Fibroblast of the aortic adventitia (primary cell): ENCODE data around the gene EXOC2. TPM values are rescaled to one million over a fixed set of nuclear protein-coding genes. Genes with fewer than 3 reads are reported as not detected.

Source experiments
- DNase-seq: peaks from one replicate; pipeline ENCODE4 v3.0.0-alpha.2; 2010; ENCODE audit warnings: low read depth
- H3K4me3 ChIP-seq: 2 replicates; pipeline ENCODE4 v1.5.1; 2011; ENCODE audit warnings: low read depth, mild to moderate bottlenecking, control low read depth, low read length, moderate library complexity
- total RNA-seq: library from RNA; depleted of rRNA; stranded (reverse); fragments of >200 nt; gene quantifications from 2 replicates; pipeline ENCODE4 v1.2.3, GENCODE V29; 2012; ENCODE audit warnings: low replicate concordance
- TF ChIP-seq, protein P1 (sequence below): IDR thresholded peaks from 2 replicates; pipeline ENCODE4 v1.5.1; 2011; ENCODE audit warnings: mild to moderate bottlenecking, low read length, control low read depth, inconsistent platforms; ENCODE audit not compliant: insufficient read depth

Gene EXOC2
- total RNA-seq, 1 donor = 27.9 TPM

DNA sequence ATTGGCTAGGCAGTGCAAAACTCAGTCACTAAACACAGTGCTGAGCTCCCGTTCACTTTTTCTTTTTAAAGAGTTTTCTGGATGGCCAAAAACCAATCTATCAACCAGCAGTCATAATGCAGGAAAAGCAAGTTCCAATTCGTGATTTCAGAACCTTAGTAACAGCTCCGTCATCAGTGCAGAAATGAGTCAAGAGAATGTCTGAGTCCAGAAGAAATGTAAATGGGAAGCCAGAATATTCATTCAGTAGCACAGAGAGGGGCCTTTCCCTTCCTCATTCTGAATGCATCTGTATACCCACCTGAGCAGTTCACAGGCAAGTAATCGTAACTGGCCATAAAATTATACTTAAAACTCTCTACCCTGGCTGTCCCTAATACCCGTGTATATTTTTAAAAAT, 56.5 kb downstream of the EXOC2 start:
- DNase-seq = no peak
- no peak overlapping the region for H3K4me3 ChIP-seq
- TF ChIP-seq, protein P1, sequence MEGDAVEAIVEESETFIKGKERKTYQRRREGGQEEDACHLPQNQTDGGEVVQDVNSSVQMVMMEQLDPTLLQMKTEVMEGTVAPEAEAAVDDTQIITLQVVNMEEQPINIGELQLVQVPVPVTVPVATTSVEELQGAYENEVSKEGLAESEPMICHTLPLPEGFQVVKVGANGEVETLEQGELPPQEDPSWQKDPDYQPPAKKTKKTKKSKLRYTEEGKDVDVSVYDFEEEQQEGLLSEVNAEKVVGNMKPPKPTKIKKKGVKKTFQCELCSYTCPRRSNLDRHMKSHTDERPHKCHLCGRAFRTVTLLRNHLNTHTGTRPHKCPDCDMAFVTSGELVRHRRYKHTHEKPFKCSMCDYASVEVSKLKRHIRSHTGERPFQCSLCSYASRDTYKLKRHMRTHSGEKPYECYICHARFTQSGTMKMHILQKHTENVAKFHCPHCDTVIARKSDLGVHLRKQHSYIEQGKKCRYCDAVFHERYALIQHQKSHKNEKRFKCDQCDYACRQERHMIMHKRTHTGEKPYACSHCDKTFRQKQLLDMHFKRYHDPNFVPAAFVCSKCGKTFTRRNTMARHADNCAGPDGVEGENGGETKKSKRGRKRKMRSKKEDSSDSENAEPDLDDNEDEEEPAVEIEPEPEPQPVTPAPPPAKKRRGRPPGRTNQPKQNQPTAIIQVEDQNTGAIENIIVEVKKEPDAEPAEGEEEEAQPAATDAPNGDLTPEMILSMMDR = no peak

DNA sequence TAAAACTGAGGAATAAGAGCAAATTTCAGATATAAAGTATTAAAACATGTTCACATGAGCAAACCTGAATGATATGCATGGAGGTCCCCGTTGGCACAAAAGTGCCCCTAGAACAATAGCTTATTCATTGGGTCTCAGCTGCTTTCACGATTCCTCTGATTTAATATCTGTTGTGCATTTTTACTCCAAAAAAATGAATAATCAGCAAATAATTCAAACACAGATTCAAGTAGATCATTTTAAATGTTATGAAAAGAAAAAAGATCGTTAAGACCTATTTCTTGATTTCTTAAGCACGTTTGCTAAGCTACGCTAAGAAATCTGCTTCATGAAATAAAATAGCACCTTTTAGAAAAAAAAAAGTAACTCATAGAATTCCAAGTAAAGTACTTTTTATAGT, 57.7 kb downstream of the EXOC2 start:
- TF ChIP-seq, protein P1 = no peak
- DNase-seq = no peak
- H3K4me3 ChIP-seq = no peak overlapping the region

DNA sequence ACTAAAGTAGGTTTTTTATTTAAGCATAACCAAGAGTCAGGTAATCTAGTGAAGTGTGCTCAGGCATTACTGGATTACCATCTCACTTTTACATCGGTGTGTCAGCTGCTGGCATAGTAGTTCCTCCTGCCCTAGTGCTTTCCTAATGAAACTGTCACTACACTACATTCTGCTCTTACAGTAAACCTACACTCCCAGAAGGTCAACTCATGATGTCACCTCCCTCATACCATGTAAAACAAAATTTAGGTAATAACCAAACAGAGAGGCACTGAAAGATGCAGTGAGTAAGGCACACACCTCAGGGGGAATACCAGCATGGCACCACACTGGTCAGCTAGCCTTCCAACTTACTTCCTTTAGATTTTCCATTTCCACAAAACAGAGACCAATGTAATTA, 59.3 kb downstream of the EXOC2 start:
- TF ChIP-seq, protein P1 = no peak
- no peak for DNase-seq
- H3K4me3 ChIP-seq = no peak overlapping the region

DNA sequence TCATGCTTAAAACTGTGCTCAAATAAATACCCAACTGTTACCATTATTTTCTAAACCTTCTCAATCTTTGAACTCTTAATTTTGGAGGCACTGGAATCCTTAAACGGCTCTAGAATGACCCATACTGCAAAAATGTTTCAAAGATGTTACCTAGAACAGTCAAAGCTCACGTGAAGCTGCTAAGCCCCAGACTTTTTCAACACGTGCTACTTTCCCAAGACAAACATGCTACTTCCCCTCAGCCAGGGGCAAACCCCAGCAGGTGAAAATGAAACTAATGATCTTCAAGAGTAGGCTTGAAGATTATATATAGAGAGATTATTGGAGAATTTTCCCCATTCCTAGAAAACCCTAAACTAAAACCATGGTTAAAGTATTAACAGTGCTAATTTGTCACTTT, 64.2 kb downstream of the EXOC2 start:
- no peak overlapping the region for H3K4me3 ChIP-seq
- TF ChIP-seq, protein P1 = no peak
- DNase-seq = no peak

DNA sequence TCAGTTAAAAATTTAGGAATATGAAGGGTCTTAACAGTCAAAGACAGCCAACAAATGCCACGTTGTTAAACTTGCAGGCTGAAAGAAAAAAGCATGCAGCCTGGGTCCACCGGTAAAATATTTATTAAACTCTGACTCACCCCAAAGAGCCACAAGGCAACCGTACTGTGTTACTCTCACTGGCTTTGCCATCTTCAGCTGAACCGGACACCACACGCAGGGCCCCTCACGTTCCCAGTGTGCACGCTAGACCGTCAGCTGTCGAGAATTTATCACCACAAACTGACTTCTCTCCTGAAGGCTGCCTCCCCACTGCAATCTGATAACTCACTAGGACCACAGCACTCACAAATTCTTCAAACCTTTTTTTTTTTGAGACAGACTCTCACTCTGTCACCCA, 66.7 kb downstream of the EXOC2 start:
- H3K4me3 ChIP-seq = no peak overlapping the region
- DNase-seq = no peak
- TF ChIP-seq, protein P1 = no peak

DNA sequence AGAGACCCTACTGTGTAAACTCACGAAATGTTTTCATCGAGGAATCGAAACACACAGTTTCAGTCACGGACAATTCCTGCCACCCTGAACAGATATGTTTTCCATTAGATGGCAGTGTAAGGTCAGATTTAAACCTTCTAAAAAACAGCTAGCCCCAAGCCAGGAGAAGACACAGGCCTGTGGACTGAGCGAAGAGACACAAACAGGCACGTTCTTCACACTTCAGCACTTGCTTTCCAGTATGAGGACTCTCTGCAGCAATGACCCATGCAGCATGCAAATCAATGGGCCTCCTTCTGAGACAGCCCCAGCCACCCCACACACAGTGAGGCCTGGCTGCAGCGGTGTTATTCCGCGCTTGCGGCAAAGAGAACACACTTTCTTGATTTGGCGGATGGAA, 68.0 kb downstream of the EXOC2 start:
- TF ChIP-seq, protein P1 = peak; percentile 30
- no peak overlapping the region for H3K4me3 ChIP-seq
- DNase-seq = peak; percentile 51

DNA sequence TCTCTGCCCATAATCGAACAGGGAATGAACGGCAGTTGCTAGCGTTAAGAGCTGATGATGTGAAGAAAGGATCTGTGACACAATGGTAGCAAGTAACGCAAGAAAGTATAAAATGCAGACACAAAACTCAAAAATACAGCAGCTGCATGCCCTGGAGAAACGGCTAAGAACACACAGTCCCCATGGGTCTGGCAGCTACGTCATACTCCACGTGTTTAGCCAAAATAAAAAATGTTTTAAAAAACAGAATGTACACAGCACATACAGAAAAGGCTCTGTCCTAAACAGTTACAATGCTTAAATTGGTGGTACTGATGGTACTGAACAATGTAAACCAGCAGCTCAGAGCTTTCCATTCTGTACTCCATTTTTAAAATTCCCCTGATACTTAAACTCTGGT, 70.5 kb downstream of the EXOC2 start:
- no peak overlapping the region for H3K4me3 ChIP-seq
- DNase-seq = no peak
- TF ChIP-seq, protein P1 = no peak
